ENCODE results near the gene TMEM219. TPM values are rescaled to one million over a fixed set of nuclear protein-coding genes. Genes with fewer than 3 reads are reported as not detected.
A peak's percentile ranks its signal among the peaks of the same experiment; 100 is the strongest.

Gene TMEM219
- total RNA-seq, 4 donors from 2014 or later, result 78.0 to 109 (median 106) TPM

- TF ChIP-seq POLR2AphosphoS5 (IDR thresholded peaks at IDR 0.05) (no peak), EP300 (IDR thresholded peaks at IDR 0.05) (no peak)
- DNase-seq (ENCODE audit: low spot score in 2 of 2), result no peak
- H3K9me3 ChIP-seq, result no peaks in the 10 kb centered on the region
- H3K4me1 ChIP-seq, result peaks cover 12% of the 10 kb centered on the region
- WGBS, result 3% methylated on average over 18 of the region's 18 CpGs
- no peaks in the 10 kb centered on the region for H3K36me3 ChIP-seq
- peak overlapping the region; percentile 85 for H3K4me3 ChIP-seq
- peak overlapping the region; percentile 91 for H3K27ac ChIP-seq
- H3K27me3 ChIP-seq, result no peaks in the 10 kb centered on the region
Measured at GRCh38 chr16:29962344-29962994, 590 bp downstream of the TMEM219 start.

- DNase-seq (ENCODE audit: low spot score in 2 of 2), result no peak
- H3K9me3 ChIP-seq, result no peaks in the 10 kb centered on the region
- no peaks in the 10 kb centered on the region for H3K27me3 ChIP-seq
- peak overlapping the region; percentile 85 for H3K4me3 ChIP-seq
- peak overlapping the region; percentile 91 for H3K27ac ChIP-seq
- WGBS, result 85% methylated on average over 14 of the region's 14 CpGs
- TF ChIP-seq POLR2A (IDR thresholded peaks at IDR 0.05), result no peak
- no peak for TF ChIP-seq EP300 (IDR thresholded peaks at IDR 0.05)
- no peak for TF ChIP-seq POLR2AphosphoS5 (IDR thresholded peaks at IDR 0.05)
- TF ChIP-seq CTCF (IDR thresholded peaks at IDR 0.05), result no peak
- peaks cover 5% of the 10 kb centered on the region for H3K36me3 ChIP-seq
- peaks cover 12% of the 10 kb centered on the region for H3K4me1 ChIP-seq
Measured at GRCh38 chr16:29963021-29963743, 1.3 kb downstream of the TMEM219 start.

- DNase-seq (ENCODE audit: low spot score in 2 of 2), result no peak
- Histone ChIP-seq H3K27me3 (no peaks in the 10 kb centered on the region), H3K27ac (no peak overlapping the region), H3K36me3 (peaks cover 35% of the 10 kb centered on the region), H3K4me1 (peaks cover 4% of the 10 kb centered on the region), H3K4me3 (no peak overlapping the region), H3K9me3 (no peaks in the 10 kb centered on the region)
- TF ChIP-seq POLR2AphosphoS5 (IDR thresholded peaks at IDR 0.05) (no peak), POLR2A (IDR thresholded peaks at IDR 0.05) (no peak), EP300 (IDR thresholded peaks at IDR 0.05) (no peak), CTCF (IDR thresholded peaks at IDR 0.05) (no peak)
- 94% methylated on average over 4 of the region's 4 CpGs for WGBS
Measured at GRCh38 chr16:29968205-29968604, 6.3 kb downstream of the TMEM219 start.

- TF ChIP-seq EP300 (IDR thresholded peaks at IDR 0.05) (no peak), POLR2AphosphoS5 (IDR thresholded peaks at IDR 0.05) (no peak), CTCF (IDR thresholded peaks at IDR 0.05) (no peak), POLR2A (IDR thresholded peaks at IDR 0.05) (no peak)
- H3K27me3 ChIP-seq, result no peaks in the 10 kb centered on the region
- peaks cover 27% of the 10 kb centered on the region for H3K4me1 ChIP-seq
- peaks cover 35% of the 10 kb centered on the region for H3K36me3 ChIP-seq
- DNase-seq (ENCODE audit: low spot score in 2 of 2), result no peak
- no peak overlapping the region for H3K27ac ChIP-seq
- H3K9me3 ChIP-seq, result no peaks in the 10 kb centered on the region
- WGBS, result 79% methylated on average over 7 of the region's 8 CpGs
- no peak overlapping the region for H3K4me3 ChIP-seq
Measured at GRCh38 chr16:29971304-29971703, 9.4 kb downstream of the TMEM219 start.

GRCh38 chr16:29972500-29972899 lies 10.6 kb downstream of the TMEM219 start:
- H3K4me3 ChIP-seq, result no peak overlapping the region
- no peaks in the 10 kb centered on the region for H3K9me3 ChIP-seq
- TF ChIP-seq CTCF (IDR thresholded peaks at IDR 0.05) (no peak), EP300 (IDR thresholded peaks at IDR 0.05) (no peak)
- no peak for DNase-seq (ENCODE audit: low spot score in 2 of 2)
- H3K36me3 ChIP-seq, result peaks cover 40% of the 10 kb centered on the region
- 92% methylated on average over 1 of the region's 1 CpG for WGBS
- H3K27ac ChIP-seq, result no peak overlapping the region
- H3K27me3 ChIP-seq, result no peaks in the 10 kb centered on the region
- H3K4me1 ChIP-seq, result peaks cover 38% of the 10 kb centered on the region
